Neural cell (in vitro differentiated cells): ENCODE data around the gene USP12. TPM values are rescaled to one million over a fixed set of nuclear protein-coding genes. Genes with fewer than 3 reads are reported as not detected.

Experiments
- H2AFZ ChIP-seq: fragments of 200-600, 300-800 bp; sonication (generic), shearing (Covaris generic); 2 replicates; pipeline ENCODE4 v1.6.0; 2014; ENCODE audit warnings: low read depth, mild to moderate bottlenecking, antibody characterized with exemption, low read length, moderate library complexity
- H3F3A ChIP-seq: fragments of 200-600 bp; shearing (Covaris generic); 2 replicates; pipeline ENCODE4 v1.6.1; 2016; ENCODE audit warnings: mild to moderate bottlenecking, moderate library complexity, mixed read lengths, antibody characterized with exemption, low read length; ENCODE audit not compliant: insufficient read depth, poor library complexity, severe bottlenecking
- H3K27ac ChIP-seq: fragments of 200-600, 300-800 bp; sonication (generic), shearing (Covaris generic); 2 replicates; pipeline ENCODE4 v1.5.1; 2014; ENCODE audit warnings: mild to moderate bottlenecking, low read length, moderate library complexity
- H3K27me3 ChIP-seq: fragments of 300-800, 200-600 bp; sonication (generic), shearing (Covaris generic); 2 replicates; pipeline ENCODE4 v1.6.0; 2014; ENCODE audit warnings: mild to moderate bottlenecking, low read depth, low read length, moderate library complexity; ENCODE audit not compliant: insufficient read depth
- H3K36me3 ChIP-seq: fragments of 300-800, 200-600 bp; sonication (generic), shearing (Covaris generic); 2 replicates; pipeline ENCODE4 v1.5.1; 2014; ENCODE audit warnings: mild to moderate bottlenecking, antibody characterized with exemption, low read length, moderate library complexity; ENCODE audit not compliant: insufficient read depth
- H3K4me2 ChIP-seq: fragments of 300-800, 200-600 bp; sonication (generic), shearing (Covaris generic); 2 replicates; pipeline ENCODE4 v1.6.0; 2014; ENCODE audit warnings: mild to moderate bottlenecking, low read length
- H3K4me3 ChIP-seq: fragments of 300-800, 200-600 bp; sonication (generic), shearing (Covaris generic); 2 replicates; pipeline ENCODE4 v1.5.1; 2014; ENCODE audit warnings: mild to moderate bottlenecking, low read length, moderate library complexity
- H3K79me2 ChIP-seq: fragments of 200-600 bp; shearing (Covaris generic); replicated peaks from 2 replicates; pipeline ENCODE4 v1.6.0; 2014; ENCODE audit warnings: mild to moderate bottlenecking, low read length, moderate library complexity; ENCODE audit not compliant: insufficient read depth
- H3K9ac ChIP-seq: fragments of 300-800, 200-600 bp; sonication (generic), shearing (Covaris generic); 2 replicates; pipeline ENCODE4 v1.6.1; 2016; ENCODE audit warnings: mild to moderate bottlenecking, low read length, mixed read lengths
- H3K9me2 ChIP-seq: fragments of 200-600 bp; shearing (Covaris generic); 2 replicates; pipeline ENCODE4 v1.6.1; 2016; ENCODE audit warnings: mild to moderate bottlenecking, low read length, mixed read lengths; ENCODE audit not compliant: insufficient read depth
- H3K9me3 ChIP-seq: fragments of 200-600, 300-800 bp; sonication (generic), shearing (Covaris generic); 2 replicates; pipeline ENCODE4 v1.6.1; 2016; ENCODE audit warnings: mild to moderate bottlenecking, mixed run types, low read length, moderate library complexity, mixed read lengths
- H4K20me1 ChIP-seq: fragments of 200-600 bp; shearing (Covaris generic); 2 replicates; pipeline ENCODE4 v1.6.1; 2016; ENCODE audit warnings: mild to moderate bottlenecking, mixed run types; ENCODE audit not compliant: insufficient read depth
- EP300 ChIP-seq: fragments of 450-650 bp; conservative IDR thresholded peaks from 2 replicates; pipeline ENCODE4 v1.6.1; 2014; ENCODE audit warnings: antibody characterized with exemption, mild to moderate bottlenecking, moderate library complexity; ENCODE audit not compliant: poor library complexity, severe bottlenecking
- EZH2 ChIP-seq: fragments of 200-600, 300-800 bp; shearing (Covaris generic), sonication (generic); IDR thresholded peaks from 2 replicates; pipeline ENCODE4 v1.6.1; 2014; ENCODE audit warnings: antibody characterized with exemption, low read length, borderline replicate concordance, mild to moderate bottlenecking; ENCODE audit not compliant: insufficient read depth, poor library complexity, severe bottlenecking
- MXI1 ChIP-seq: fragments of 450-650 bp; conservative IDR thresholded peaks from 2 replicates; pipeline ENCODE4 v1.6.1; 2014; ENCODE audit warnings: antibody characterized with exemption, mild to moderate bottlenecking; ENCODE audit not compliant: poor library complexity, severe bottlenecking
- POLR2AphosphoS5 ChIP-seq: IDR thresholded peaks from 2 replicates; pipeline ENCODE4 v1.6.1; 2012
- RAD21 ChIP-seq: fragments of 450-650 bp; conservative IDR thresholded peaks from 2 replicates; pipeline ENCODE4 v1.6.1; 2014; ENCODE audit warnings: antibody characterized with exemption, mild to moderate bottlenecking, moderate library complexity
- SMC3 ChIP-seq: fragments of 450-650 bp; conservative IDR thresholded peaks from 2 replicates; pipeline ENCODE4 v1.6.1; 2014; ENCODE audit warnings: antibody characterized with exemption, mild to moderate bottlenecking, moderate library complexity; ENCODE audit not compliant: poor library complexity
- TAF1 ChIP-seq: IDR thresholded peaks from 2 replicates; pipeline ENCODE4 v1.6.1; 2012; ENCODE audit warnings: low read depth
- polyA plus RNA-seq: library from polyadenylated mRNA; depleted of rRNA; stranded (reverse); fragments of >200 nt; gene quantifications from 2 replicates; pipeline ENCODE4 v1.2.3, GENCODE V29; 2014
- TF ChIP-seq, protein P1 (sequence below): IDR thresholded peaks from 2 replicates; pipeline ENCODE4 v1.6.1; 2012; ENCODE audit warnings: borderline replicate concordance
- TF ChIP-seq, protein P2 (sequence below): fragments of 450-650 bp; IDR thresholded peaks from 2 replicates; pipeline ENCODE4 v1.5.1; 2014; ENCODE audit warnings: antibody characterized with exemption, mild to moderate bottlenecking, moderate library complexity; ENCODE audit not compliant: poor library complexity, severe bottlenecking

The USP12 gene
- polyA plus RNA-seq, 1 donor from 2014 or later = 26.2 TPM

DNA sequence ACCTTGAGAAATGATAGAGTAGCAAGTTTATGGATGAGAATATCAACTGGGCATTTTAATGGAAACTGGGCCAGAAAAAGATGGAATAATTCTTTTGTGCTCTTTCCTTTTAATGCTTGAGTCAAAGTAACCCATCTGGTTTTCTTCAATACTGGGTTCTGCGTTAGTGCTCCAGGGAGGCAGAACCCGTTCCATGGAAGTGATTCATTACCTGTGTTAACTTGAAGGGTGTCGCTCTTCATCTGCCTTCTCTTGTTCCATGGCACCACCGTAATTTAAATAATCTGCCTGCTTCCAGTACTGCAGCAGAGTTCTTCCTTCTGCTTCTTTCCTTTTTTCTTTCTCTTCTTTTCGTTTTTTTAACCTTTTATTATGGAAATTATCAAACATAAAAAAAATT, 14.7 kb upstream of the USP12 start:
- Histone ChIP-seq H3K79me2 (no peaks in the 10 kb centered on the region), H4K20me1 (no peaks in the 10 kb centered on the region), H3K4me2 (no peak overlapping the region), H3K9me2 (no peaks in the 10 kb centered on the region), H3F3A (no peaks in the 10 kb centered on the region), H3K27ac (no peak overlapping the region), H2AFZ (no peak overlapping the region), H3K27me3 (no peaks in the 10 kb centered on the region), H3K9ac (no peak overlapping the region), H3K36me3 (no peaks in the 10 kb centered on the region), H3K4me3 (no peak overlapping the region), H3K9me3 (no peaks in the 10 kb centered on the region)
- TF ChIP-seq SMC3 = no peak
- no peak for TF ChIP-seq MXI1
- TF ChIP-seq, protein P1, sequence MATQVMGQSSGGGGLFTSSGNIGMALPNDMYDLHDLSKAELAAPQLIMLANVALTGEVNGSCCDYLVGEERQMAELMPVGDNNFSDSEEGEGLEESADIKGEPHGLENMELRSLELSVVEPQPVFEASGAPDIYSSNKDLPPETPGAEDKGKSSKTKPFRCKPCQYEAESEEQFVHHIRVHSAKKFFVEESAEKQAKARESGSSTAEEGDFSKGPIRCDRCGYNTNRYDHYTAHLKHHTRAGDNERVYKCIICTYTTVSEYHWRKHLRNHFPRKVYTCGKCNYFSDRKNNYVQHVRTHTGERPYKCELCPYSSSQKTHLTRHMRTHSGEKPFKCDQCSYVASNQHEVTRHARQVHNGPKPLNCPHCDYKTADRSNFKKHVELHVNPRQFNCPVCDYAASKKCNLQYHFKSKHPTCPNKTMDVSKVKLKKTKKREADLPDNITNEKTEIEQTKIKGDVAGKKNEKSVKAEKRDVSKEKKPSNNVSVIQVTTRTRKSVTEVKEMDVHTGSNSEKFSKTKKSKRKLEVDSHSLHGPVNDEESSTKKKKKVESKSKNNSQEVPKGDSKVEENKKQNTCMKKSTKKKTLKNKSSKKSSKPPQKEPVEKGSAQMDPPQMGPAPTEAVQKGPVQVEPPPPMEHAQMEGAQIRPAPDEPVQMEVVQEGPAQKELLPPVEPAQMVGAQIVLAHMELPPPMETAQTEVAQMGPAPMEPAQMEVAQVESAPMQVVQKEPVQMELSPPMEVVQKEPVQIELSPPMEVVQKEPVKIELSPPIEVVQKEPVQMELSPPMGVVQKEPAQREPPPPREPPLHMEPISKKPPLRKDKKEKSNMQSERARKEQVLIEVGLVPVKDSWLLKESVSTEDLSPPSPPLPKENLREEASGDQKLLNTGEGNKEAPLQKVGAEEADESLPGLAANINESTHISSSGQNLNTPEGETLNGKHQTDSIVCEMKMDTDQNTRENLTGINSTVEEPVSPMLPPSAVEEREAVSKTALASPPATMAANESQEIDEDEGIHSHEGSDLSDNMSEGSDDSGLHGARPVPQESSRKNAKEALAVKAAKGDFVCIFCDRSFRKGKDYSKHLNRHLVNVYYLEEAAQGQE = no peak
- no peak for TF ChIP-seq POLR2AphosphoS5
- no peak for TF ChIP-seq RAD21
- no peak for TF ChIP-seq TAF1
- TF ChIP-seq, protein P2, sequence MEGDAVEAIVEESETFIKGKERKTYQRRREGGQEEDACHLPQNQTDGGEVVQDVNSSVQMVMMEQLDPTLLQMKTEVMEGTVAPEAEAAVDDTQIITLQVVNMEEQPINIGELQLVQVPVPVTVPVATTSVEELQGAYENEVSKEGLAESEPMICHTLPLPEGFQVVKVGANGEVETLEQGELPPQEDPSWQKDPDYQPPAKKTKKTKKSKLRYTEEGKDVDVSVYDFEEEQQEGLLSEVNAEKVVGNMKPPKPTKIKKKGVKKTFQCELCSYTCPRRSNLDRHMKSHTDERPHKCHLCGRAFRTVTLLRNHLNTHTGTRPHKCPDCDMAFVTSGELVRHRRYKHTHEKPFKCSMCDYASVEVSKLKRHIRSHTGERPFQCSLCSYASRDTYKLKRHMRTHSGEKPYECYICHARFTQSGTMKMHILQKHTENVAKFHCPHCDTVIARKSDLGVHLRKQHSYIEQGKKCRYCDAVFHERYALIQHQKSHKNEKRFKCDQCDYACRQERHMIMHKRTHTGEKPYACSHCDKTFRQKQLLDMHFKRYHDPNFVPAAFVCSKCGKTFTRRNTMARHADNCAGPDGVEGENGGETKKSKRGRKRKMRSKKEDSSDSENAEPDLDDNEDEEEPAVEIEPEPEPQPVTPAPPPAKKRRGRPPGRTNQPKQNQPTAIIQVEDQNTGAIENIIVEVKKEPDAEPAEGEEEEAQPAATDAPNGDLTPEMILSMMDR = no peak
- no peak for TF ChIP-seq EP300
- TF ChIP-seq EZH2 = no peak

DNA sequence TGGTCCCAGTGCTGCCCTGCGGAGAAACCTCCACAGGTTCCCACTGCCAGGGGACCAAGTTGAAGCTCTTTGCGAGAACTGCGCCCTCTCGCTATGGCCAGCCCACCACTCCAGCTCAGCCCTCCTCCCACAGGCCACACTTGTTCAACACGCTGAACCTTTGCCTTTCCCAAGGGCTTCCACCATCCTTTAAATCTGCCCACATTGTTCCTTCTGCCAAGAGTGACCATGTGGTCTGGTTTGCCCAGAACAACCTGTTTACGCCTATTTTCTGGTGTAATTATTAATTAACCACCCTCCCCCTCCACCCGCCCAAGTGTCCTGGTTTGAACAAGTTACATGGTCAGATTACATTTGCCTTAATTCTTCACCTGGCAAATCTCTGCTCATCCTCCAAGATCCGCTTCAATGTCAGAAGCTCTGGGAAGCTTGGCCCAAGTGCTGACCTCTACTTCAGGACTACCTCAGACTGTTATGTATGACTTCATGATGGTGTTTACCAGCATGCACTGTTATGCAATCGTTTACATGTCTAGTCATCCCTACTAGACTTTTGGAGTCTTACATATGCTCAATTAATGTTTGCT, 12.0 kb upstream of the USP12 start:
- H3K9me2 ChIP-seq = no peaks in the 10 kb centered on the region
- no peak overlapping the region for H2AFZ ChIP-seq
- H4K20me1 ChIP-seq = no peaks in the 10 kb centered on the region
- no peaks in the 10 kb centered on the region for H3K27me3 ChIP-seq
- TF ChIP-seq POLR2AphosphoS5 (no peak), EP300 (no peak), TAF1 (no peak), EZH2 (no peak), RAD21 (no peak), SMC3 (no peak), MXI1 (no peak)
- TF ChIP-seq, protein P1 = no peak
- TF ChIP-seq, protein P2 = no peak
- no peak overlapping the region for H3K9ac ChIP-seq
- no peak overlapping the region for H3K4me3 ChIP-seq
- no peaks in the 10 kb centered on the region for H3F3A ChIP-seq
- no peaks in the 10 kb centered on the region for H3K36me3 ChIP-seq
- no peak overlapping the region for H3K27ac ChIP-seq
- no peaks in the 10 kb centered on the region for H3K79me2 ChIP-seq
- H3K4me2 ChIP-seq = no peak overlapping the region
- no peaks in the 10 kb centered on the region for H3K9me3 ChIP-seq
